D721Med (cell line): Measurements from ENCODE around the gene KCTD8.

Experiments
- DNase-seq: peaks from one replicate; pipeline ENCODE4 v3.0.0; 2011; ENCODE audit warnings: low spot score; ENCODE audit not compliant: insufficient read length
- FAIRE-seq: peaks from 2 replicates; lab custom pipeline; 2011; peaks lifted over from hg19 to GRCh38; lab: Jason Lieb, UNC
- CTCF ChIP-seq: IDR thresholded peaks from 2 replicates; pipeline ENCODE4 v1.5.1; 2012; ENCODE audit warnings: mild to moderate bottlenecking, control low read depth; ENCODE audit not compliant: insufficient read depth; ENCODE audit errors: missing control alignments

The KCTD8 gene

GRCh38 chr4:44150091-44150576, 298.5 kb downstream of the KCTD8 start:
- FAIRE-seq (no peak), DNase-seq (no peak)
- TF ChIP-seq CTCF = no peak

DNA sequence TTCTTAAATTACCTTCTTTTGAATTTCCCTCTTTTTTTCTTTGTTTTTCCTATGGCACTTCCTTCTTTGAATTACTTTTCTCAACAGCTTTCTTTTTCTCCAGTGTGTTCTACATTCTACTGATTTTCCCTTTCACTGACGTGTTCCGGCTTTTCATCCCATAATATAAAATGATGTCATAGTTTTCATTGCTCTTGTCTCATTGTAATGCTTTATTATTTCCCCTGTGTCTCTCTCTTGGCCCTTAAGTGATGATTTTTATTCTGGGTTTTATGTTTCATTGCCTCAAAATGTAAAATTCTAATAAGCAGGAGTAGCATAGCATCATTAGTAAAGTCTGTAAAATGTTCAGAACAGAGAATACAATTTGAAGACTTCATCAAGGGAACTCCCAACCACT, 299.3 kb downstream of the KCTD8 start:
- FAIRE-seq (no peak), DNase-seq (no peak)
- no peak for TF ChIP-seq CTCF

DNA sequence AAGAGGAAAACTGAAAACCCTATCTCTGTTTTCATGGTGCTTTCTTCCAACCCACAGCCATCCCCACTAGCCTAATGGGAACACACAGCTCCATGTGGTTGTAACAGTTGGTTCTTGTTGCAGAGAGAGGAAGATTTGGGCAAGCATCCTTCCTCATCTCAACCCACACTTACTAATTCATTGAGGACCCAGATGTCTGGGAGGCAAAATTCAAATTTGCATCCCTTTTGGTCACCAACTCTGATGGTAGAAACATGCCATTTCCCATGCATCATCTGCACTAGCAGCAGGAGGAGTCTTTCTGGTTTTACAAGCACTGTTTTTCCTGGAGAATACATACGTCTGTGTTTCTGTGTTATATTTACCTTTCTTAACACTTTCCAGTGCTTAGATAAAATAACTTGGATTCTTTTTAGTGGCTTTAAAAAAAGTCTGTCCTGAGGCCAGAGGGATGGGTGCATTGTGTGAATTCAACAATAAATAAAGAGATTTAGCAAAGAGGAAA, 301.0 kb downstream of the KCTD8 start:
- no peak for TF ChIP-seq CTCF
- FAIRE-seq (no peak), DNase-seq (no peak)

DNA sequence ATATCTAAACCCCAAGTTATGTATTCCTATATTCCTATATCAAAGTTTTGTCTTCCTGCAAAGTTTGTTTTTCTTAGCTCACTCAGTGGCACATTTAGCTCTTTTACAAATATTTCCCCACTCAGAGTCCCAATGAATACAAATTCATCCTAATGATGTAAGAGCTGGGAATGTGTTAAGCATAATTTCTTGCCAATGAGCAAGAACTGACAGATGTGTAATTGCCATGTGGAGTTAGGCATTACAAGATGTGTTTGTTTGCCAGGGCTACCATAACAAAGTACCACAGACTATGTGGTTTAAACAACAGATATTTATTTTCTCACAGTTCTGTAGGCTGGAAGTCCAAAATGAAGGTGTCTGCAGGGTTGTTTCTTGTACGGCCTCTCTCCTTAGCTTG, 302.1 kb downstream of the KCTD8 start:
- FAIRE-seq (no peak), DNase-seq (no peak)
- TF ChIP-seq CTCF = no peak

DNA sequence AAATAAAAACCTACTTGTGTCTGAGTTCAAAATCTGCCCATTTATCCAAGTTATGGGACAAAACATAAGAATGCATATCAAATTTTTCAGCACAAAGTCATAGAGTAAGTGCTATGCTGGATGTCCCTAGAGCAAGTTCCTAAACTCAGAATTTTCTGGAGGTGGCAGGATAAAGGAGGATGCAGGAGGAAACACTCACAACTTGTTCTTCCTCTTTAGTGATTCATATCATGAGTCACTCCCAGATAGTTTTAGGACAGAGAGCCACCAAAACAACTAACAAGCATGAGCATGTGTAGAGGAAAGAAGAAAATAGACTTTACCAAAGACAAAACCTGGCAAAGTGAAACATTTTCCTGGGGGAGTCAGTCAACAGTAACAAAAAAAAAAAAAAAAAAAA, 302.7 kb downstream of the KCTD8 start:
- no peak for TF ChIP-seq CTCF
- DNase-seq = no peak
- FAIRE-seq = no peak

GRCh38 chr4:44132526-44132925, 316.1 kb downstream of the KCTD8 start:
- TF ChIP-seq CTCF = no peak
- DNase-seq (no peak), FAIRE-seq (no peak)
